Activated CD4-positive, alpha-beta T cell treated with anti-CD3 and anti-CD28 coated beads, Interleukin-2, amount 50 U/mL, for 1 hour (primary cell): ENCODE measurements around the gene NADK.
A peak's percentile ranks its signal among the peaks of the same experiment; 100 is the strongest.

Experiments used
- DNase-seq: peaks from one replicate; pipeline ENCODE4 v3.0.0-alpha.2; 2020

NADK gene

DNA sequence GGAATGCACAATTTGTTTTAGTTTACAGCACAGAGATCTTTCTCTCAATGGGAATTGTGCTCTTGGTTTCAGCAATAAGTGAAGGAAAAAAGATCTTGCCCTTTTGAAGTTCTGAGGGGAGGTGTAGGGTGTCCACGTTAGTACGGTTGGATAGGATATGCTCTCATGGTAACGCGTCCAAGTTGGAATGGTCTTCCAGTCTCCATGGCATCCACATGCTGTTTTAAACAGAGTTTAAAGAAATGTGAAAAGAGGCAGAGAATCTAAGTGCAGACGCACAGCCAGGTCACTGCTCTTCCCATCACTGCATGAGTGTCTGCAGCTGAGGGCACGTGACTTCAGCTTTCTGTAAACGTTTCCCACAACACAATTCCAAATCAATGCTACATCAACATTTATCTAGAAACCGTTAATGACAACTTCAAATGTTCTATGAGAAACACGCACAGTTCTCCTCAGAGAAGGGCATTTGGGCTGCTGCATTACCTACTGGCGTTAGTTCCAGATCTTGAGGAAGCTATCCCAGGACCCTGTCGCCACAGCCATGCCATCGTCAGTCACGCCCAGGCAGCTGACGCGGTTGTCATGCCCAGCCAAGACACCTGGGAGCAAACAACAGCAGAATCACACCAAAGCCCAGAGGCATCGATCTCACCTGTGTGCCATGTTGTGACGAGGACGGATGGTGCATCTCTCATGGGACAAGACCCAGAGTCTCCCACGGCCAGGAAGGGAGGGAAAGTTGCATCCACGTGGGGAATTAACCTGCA, 8.8 kb upstream of the NADK start:
- DNase-seq = no peak

DNA sequence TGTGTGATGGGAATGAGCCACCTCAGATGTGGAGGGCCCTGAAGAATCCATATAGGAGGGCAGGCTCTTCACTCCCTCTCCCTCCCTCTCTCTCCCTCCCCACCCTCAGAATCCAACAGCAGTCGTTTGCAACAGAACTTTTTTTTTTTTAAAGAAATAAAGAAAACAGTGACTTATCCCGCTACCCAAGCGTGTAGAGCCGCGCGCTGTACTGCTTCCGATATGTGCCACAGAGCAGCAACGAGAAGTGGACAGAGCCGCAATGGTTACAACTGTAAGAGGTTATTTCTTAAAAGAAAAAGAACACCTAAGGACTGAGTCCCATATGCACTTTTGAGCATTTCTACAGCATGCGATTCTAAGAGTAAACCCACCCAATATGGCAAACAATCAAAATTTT, 7.4 kb upstream of the NADK start:
- DNase-seq = no peak

DNA sequence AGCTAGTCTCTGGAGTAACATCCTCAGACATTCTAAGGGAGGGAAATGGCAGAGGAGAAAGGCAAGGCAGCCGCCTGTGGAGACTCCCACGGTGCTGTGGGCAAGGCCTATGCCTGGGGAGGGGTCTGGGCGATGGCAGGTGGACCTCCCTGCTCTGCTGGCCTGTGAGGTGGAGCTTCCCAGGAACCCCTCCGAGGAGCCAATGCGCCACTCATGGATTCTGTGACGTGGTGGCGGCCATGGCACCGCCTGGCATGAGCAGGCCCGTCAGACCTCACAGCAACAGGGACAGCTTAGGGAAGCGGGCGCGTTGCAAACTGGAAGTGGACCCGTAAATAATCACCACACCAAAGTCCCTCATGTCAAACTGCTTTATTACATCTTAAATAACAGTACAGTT, 6.7 kb upstream of the NADK start:
- no peak for DNase-seq

DNA sequence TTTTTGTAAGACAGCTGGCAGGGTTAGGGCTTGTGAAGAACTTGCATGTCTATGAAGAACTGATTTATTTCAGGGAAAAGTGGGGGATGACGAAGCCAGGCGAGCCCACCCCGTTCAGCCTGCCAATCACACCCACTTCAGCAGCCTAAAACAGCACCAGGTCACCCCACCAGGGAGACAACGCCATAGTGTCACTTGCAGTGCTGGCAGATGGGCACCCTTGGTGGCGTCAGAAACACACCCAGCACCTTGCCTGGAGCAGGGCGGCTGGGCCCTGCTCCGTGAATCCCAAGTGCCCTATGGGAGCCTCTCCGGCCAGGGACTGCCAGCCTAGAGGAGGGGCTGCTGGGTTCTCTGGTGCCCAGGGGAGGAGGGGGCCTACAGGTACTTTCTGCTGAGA, 5.0 kb upstream of the NADK start:
- DNase-seq = no peak

DNA sequence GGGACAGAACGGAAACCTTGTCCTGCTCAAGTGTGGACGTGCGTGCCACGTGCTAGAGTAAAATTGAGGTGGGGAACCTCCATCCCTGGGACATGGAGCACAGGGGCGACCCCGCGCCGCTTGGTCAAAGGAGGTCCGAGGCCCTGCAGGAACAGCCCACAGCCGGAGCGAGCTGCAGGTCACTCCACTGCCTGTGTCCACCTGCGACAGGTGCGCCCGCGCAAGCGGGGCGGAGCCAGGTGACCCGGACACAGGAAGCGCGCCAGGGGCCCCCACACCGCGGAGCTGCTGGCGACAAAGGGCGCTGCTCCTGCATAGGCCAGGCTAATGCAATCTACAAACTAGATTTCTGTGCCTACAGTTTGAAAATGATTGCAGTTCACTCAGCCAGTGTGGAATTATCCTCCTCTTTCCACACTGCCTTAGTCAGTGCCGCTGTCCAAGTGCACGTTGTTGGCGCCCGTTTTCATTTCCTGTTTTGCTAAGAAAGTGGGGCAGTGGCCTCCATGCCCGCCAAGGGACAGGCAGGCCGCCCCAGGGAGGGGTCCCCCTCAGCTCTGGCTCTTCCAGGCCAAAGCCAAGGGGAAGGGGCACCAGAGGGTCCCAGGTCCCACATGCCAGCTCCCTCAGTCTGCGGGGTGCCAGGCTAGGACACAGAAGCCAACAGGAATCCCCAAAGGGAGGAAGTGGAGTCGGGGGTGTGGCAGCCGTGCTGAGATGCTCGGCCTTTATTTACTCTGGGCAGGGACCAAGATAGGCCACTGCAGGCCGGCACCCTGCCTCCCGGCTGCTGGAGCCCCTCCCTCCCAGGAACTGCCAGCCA, 4.3 kb upstream of the NADK start:
- no peak for DNase-seq

DNA sequence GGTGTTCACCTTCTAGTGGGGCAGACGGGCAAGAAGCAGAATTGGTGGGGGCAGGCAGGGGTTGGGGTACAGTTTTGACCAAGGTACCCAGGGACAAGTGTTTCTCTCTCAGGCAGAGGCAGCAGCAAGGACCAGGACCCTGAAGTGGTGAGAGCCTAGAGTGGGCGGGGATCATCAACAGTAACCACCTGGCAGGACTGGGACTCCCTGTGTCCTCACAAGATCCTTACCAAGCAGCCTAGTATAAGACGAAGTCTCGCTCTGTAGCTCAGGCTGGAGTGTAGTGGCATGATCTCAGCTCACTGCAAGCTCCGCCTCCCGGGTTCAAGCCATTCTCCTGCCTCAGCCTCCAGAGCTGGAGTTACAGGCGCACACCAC, 3.2 kb upstream of the NADK start:
- no peak for DNase-seq

DNA sequence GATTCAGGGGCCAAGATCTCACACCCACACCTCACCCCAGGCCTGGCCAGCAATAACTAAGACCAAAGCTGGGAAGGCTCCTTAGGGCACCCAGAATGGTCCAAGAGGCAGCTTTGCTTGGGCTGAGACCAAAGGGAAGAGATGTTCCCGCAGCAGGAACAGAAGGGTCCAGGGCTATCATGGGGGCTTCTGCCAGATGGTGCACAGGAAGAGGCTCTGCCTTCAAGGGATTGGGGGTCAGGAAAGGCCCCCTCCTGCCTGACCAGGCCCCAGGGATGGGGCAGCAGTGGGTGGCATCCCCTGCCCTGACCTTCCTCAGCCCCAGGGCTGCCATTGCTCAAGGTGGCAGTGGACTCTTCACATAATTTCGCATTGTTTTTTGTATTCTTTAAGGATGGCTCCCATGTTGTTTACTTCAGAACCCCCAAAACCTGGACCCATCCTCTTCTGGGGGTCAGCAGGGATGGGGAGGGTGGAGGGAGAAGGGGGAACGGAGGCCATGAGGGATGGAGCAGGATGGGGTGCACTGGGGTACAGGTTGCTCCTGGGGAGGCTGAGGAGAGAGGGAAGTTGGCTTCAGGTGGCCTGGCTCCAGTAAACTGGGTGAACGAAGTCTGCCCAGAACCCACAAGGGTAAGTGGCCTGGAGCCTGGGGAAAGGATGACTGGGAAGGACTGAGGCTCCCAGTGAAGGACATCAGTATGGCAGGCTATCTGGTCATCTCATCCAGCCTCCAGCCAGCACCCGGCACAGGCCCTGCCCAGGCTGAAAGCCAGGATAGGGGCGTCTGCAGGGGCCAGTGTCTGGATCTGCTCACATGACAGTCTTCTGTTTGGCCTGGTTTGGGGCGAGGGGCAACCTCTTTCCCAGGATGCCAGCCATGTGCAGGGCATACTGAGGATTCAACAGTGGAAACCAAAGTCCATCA, 2.6 kb upstream of the NADK start:
- no peak for DNase-seq

DNA sequence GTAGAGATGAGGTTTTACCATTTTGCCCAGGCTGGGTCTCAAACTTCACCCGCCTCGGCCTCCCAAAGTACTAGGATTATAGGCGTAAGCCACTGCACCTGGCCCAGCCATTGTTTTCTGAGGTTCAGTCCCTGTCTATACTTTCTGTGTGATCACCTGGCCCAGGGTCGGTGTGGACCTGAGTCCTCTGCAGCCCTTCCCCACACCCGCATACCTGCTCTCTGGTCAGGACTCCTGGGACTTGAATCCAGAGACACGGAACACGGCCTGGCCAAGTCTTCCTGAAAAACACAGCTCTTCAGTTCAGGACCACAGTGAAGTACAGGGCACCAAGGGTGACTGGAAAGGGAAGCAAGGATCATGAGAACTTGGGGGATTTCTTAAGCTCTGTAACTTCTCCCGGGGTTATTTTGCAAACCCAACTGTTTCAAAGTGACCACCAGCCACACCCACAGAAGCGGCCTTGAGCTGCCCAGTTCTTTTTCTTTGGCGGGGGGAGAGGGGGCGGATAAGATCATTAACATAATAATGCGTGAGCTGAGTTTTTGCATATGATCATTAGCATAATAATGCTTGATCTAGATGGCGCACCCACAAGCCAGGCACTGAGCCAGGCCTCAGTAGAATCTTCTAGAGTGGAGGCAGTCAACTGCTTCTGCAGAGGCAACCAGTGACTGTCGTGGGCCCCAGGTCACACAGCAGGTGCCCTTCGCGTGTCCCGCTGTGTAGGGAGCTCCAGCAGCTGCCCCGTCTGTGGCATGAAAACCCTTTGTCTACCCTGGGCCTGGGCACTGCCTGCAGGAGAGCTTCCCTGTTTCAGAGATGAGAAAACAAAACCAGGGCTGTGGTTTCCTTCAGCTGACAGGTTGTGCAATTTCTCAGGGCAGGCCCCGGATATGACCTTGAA, 1.7 kb upstream of the NADK start:
- DNase-seq = peak; percentile 40

DNA sequence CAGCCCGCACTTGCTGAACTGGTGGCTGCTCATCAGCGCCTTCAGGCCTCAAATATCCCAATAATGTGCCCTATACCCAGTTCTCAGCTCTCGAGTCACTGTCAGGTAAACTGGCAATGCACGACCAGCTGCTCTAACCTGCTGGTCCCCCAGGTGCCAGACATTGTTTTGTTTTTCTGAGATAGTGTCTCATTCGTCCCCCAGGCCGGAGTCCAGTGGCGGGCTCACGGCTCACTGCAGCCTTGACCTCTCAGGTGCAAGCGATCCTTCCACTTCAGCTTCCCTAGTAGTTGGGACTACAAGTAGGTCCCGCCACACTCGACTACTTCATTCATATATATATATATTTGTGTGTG, 1.0 kb upstream of the NADK start:
- DNase-seq = no peak

DNA sequence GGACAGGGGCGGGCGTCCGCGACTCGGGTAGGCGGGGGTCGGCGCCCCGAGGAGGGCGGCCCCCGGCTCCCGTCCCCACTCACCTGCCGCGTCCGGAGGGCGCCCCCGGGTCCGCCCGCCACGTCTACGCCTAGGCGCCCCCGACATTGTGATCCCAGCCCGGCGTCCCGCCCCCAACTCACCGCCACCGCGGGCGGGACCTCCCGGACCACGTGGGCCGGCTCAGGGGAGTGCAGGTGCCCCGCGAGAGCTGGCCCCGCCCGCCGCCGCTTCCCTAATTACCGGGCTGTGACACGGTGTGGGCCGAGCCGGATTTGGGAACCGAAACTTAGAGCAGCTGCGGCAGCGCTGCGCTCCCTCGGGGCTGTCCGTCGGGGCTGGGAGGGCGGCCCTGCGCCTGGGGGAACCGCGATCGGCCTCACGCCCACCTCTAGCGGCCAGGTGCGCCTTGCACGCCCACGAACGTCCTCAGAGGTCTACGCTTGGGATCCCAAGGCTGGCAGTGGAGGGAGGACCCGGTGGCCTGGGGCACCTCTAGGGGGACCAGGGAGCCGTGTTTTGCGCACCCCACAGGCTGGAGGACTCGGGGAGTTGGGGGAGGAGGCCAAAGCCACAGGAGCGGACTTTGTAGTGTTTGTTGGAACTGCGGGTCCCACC, 521 bp upstream of the NADK start:
- DNase-seq = peak; percentile 66

DNA sequence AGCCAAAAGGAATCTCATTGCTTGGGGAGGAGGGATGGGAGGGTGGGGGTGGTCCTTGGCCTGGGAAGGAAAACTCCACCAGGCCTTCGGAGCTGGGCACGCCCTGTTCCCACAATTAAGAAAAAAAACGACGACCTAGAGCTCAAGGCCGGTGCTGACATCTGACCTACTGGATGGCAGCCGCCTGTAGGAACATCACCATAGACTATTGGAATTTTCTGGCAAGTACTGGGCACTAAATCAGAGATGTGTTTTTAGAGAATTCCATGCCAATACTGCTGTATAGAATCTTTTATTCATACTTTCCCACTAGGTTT, 729 bp downstream of the NADK start:
- no peak for DNase-seq

DNA sequence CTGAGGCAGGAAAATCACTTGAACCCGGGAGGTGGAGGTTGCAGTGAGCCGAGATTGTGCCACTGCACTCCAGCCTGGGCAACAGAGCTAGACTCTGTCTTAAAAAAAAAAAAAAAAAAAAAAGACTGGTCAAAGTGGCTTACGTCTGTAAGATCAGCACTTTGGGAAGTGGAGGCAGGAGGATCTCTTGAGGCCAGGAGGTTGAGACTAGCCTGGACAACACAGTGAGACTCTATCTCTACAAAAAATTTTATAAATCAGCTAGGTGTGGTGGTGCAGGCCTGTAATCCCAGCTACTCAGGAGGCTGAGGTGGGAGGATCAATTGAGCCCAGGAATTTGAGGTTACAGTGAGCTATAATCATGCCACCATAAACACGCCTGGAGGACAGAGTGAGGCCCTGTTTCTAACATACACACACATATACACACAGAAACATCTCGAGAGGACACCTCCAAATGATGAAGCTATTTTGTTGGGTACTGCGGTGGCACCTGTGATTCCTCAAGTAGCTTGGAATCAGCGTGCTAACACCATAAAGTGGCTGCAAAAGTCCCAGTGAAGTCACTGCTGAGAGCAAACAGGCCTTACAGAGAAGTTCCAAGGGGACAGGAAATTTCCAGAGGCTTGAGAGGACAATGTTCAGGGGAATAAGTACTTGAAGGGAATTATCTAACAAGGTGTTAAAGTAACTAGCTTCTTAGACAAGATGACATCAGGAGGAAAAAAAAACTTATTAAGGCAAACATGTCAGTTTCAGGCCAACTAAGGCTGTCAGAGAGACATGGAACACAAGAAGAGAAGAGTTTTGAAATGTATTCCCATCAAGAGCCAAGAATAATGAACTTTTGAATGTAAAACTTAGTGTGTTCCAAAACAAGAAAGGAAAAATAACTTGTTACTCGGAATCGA, 1.3 kb downstream of the NADK start:
- DNase-seq = no peak

DNA sequence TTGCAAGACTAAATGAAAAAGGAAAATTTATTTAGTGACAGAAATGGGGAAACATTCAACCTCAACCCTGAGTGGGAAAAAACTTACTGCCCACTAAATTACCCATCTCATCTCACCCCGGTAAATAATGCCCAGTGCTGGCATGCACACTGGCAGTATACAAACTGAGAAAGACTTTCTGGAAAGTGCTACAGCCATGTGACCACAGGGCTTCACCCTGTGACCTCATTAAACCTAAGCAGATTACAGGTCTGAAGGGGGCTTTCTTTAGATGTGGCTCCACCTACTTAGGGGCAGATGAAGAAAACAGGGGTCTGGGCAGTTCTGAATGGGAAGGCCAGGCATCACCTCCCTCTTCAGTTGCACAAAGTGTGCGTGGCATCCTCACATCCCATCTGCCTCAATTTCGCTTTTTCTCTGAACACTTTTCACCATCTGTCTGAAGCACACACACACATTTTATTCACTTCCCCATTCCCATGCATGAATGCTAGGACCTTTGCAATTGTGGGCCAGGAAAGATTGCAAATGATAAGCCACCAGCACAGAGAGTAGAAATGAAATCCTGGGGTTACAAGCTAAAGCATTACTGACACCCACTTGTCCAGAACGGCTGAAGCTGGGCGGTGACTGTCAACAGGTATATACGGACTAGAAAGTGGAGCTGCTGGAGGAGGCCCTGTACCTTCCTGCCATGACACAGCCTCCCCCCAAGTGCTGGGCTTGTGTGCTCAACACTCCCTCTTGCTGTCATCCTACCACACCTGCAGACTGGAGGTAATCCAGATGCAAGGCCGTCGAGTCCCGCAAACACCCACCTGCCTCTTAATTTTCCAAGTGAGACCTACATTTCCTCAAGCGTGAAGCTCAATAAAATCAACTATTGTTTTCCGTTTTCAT, 2.7 kb downstream of the NADK start:
- DNase-seq = no peak

DNA sequence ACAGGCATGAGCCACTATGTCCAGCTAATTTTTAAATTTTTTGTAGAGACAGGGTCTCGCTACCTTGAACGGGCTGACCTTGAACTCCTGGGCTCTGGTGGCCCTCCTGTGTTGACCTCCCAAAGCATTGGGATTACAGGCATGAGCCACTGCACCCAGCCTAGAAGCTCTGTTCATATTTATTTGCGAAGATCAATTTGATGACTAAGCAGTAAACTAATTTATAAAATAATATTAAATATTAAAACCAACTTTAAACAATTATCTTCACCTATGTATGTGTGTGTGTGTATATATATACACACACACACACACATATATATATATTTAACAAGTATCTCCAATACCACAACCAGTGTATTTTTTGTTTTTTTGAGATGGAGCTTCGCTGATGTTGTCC, 4.4 kb downstream of the NADK start:
- no peak for DNase-seq

DNA sequence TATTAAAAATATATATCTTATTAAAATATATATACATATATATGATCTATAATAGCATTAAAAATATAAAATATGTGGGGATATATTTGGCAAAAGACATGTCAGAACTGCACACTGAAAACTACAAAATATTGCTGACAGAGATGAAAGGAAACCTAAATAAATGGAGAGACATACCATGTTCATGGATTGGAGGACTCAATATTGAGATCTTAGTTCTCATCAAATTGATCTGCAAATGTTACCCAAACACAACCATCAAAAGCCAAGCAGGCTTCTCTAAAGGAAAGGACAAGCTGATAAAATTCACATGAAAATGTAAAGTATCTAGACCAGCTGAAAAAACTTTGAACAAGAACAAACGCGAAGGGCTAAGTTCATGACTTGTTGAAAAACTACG, 7.2 kb downstream of the NADK start:
- no peak for DNase-seq

DNA sequence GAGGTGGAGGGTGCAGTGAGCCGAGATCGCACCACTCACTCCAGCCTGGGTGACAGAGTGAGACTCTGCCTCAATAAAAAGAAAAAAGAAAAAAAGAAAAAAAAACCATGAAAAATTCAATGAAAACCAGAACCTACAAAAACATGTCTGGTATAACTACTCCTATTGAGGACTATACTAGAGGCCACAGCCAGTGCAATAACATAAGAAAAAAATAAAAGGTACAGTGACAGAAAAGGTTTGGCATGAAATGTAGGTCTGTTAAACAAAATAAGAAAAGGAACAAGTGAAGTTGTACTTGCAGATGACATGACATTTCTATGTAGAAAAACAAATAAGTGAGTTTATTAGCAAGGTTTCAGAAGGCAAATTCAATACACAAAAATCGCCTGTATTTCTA, 8.2 kb downstream of the NADK start:
- no peak for DNase-seq

DNA sequence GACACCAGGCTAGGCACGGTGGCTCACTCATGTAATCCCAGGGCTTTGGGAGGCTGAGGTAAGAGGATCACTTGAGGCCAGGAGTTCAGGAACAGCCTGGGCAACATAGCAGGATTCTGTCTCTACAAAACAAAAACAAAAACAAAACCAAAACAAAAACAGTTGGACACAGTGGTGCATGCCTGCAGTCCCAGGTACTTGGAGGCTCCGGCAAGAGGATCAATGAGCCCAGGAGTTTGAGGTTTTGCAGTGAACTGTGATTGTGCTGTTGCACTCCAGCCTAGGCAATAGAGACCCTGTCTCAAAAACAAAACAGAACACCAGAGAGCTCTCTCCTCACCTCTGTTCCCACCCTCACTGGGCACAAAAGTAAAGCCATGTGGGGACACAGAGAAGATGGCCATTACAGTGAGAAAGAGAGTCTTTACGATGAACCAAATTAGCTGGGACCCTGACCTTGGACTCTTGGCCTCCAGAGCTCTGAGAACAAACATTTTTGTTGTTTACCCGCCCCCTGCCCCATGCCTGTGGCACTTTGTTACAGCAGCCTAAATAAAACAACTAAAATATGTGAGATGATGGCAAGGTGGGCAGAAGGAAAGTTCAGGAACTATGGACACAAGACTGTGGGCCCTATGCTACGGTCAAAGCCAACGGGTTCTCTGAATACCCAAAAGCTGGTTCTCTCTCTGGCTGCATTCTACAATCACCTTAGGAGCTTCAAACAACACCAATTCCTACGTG, 9.8 kb downstream of the NADK start:
- DNase-seq = no peak

DNA sequence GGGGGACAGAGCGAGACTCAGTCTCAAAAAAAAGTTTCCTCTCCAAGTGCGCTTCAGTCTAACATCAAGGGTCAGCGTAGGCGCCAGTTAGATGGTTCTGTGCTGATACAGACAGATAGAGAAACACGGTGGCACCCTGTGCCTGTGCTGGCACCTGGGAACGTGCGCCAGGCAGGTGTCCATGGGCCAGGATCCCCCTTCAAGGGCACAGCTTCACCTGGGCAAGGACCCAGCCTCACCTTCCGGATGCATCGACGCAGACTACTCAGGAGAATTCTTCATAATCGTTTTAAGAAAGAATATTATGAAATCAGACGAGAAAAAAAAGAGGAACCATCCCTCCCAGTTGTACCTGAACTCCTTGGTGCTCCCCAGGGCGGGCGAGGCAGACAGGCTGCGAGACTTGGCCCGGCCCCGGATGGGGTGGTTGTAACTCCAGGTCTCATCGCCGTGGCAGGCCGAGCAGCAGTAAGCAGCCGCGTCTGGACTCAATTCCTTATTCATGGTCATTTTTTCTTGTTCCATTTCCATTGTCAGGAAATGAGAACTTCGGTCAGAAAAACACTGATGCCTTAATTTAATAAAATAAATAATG, 13.3 kb downstream of the NADK start:
- DNase-seq = no peak
